Thyroid gland (tissue), 4 donors: ENCODE measurements around the gene ZDHHC17.

Experiments
- POLR2A ChIP-seq, 2 donors: fragments of 450-650 bp; IDR thresholded peaks; one replicate each; pipeline ENCODE4 v1.6.1; 2017; ENCODE audit warnings: antibody characterized with exemption in 2 of 2, mild to moderate bottlenecking in 2 of 2, moderate library complexity in 1 of 2
- TF ChIP-seq, protein P1 (sequence below), 6 experiments: fragments of 200-600 bp in 3 of 6; fragments of 450-650 bp in 3 of 6; sonication (generic) in 3 of 6; IDR thresholded peaks; one replicate each; pipeline ENCODE4 v1.5.1; 2016 to 2019; ENCODE audit warnings: antibody characterized with exemption in 6 of 6, mild to moderate bottlenecking in 2 of 6, inconsistent platforms in 1 of 6, moderate library complexity in 1 of 6

DNA sequence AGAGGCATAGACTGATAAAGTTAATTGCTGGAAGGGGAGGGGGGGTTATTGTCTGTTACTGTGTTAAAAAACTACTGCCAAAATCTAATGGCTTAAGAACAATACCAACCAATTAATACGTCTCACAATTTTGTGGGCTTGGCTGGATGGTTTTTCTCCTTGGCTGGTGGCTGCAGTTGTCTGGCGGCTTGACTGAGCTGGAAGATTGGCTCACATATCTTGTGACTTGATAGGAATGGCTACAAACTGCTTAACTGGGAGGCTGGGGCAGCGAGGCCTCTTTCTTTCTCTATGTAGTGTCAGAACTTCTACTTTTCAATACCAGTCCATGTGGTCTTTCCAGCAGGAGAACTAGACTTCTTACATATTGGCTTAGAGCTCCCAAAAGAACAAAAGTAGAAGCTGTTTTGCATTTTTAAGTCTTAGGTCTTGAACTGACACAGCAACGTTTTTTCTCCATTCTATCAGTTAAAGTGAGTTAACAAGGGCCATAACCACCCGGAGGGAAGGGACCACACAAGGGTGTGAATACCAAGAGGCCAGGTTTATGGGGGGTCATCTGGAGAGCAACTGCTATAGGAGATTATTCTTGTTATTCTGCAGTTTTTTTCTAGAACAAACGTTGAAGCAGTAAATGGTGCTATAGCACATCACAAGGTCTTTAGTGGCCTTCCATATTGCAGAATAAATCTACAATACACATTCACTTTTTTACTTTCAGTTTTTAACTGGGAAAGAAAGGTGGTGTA lies 46.9 kb downstream of the ZDHHC17 start:
- TF ChIP-seq, protein P1, sequence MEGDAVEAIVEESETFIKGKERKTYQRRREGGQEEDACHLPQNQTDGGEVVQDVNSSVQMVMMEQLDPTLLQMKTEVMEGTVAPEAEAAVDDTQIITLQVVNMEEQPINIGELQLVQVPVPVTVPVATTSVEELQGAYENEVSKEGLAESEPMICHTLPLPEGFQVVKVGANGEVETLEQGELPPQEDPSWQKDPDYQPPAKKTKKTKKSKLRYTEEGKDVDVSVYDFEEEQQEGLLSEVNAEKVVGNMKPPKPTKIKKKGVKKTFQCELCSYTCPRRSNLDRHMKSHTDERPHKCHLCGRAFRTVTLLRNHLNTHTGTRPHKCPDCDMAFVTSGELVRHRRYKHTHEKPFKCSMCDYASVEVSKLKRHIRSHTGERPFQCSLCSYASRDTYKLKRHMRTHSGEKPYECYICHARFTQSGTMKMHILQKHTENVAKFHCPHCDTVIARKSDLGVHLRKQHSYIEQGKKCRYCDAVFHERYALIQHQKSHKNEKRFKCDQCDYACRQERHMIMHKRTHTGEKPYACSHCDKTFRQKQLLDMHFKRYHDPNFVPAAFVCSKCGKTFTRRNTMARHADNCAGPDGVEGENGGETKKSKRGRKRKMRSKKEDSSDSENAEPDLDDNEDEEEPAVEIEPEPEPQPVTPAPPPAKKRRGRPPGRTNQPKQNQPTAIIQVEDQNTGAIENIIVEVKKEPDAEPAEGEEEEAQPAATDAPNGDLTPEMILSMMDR (IDR thresholded peaks at IDR 0.05): no peak
- no peak for TF ChIP-seq POLR2A (IDR thresholded peaks at IDR 0.05)
